Neural progenitor cell (in vitro differentiated cells): ENCODE data around the gene LRP2. TPM values are rescaled to one million over a fixed set of nuclear protein-coding genes. Genes with fewer than 3 reads are reported as not detected.

Experiments used
- DNase-seq: peaks from one replicate; pipeline ENCODE4 v3.0.0-alpha.2; 2016; ENCODE audit warnings: low spot score
- H2AFZ ChIP-seq: fragments of 200-600 bp; sonication (generic); replicated peaks from 2 replicates; pipeline ENCODE4 v1.6.1; 2016; ENCODE audit warnings: antibody characterized with exemption
- H3F3A ChIP-seq: fragments of 200-600 bp; sonication (generic); 2 replicates; pipeline ENCODE4 v1.6.1; 2016; ENCODE audit warnings: antibody characterized with exemption, low read depth
- H3K27ac ChIP-seq: fragments of 200-600 bp; sonication (generic); 2 replicates; pipeline ENCODE4 v1.5.1; 2016; ENCODE audit warnings: mild to moderate bottlenecking
- H3K27me3 ChIP-seq: fragments of 200-600 bp; sonication (generic); 2 replicates; pipeline ENCODE4 v1.6.1; 2016; ENCODE audit warnings: mild to moderate bottlenecking, moderate library complexity
- H3K36me3 ChIP-seq: fragments of 200-600 bp; sonication (generic); 2 replicates; pipeline ENCODE4 v1.5.1; 2016
- H3K4me1 ChIP-seq: fragments of 200-600 bp; sonication (generic); 2 replicates; pipeline ENCODE4 v1.6.1; 2016; ENCODE audit warnings: mixed run types
- H3K4me2 ChIP-seq: fragments of 200-600 bp; sonication (generic); 2 replicates; pipeline ENCODE4 v1.6.1; 2016
- H3K4me3 ChIP-seq: fragments of 200-600 bp; sonication (generic); 2 replicates; pipeline ENCODE4 v1.5.1; 2016
- H3K79me2 ChIP-seq: fragments of 200-600 bp; sonication (generic); 2 replicates; pipeline ENCODE4 v1.6.1; 2016; ENCODE audit warnings: low read depth
- H3K9ac ChIP-seq: fragments of 200-600 bp; sonication (generic); 2 replicates; pipeline ENCODE4 v1.6.1; 2016
- H3K9me3 ChIP-seq: fragments of 200-600 bp; sonication (generic); 2 replicates; pipeline ENCODE4 v1.5.1; 2016; ENCODE audit warnings: low read depth
- H4K20me1 ChIP-seq: fragments of 200-600 bp; sonication (generic); 2 replicates; pipeline ENCODE4 v1.6.1; 2016; ENCODE audit warnings: low read depth
- H3K27ac Mint-ChIP-seq: 3 replicates; pipeline ENCODE4 v1.8.0; 2021; ENCODE audit warnings: mixed read lengths
- H3K27me3 Mint-ChIP-seq: 2 replicates; pipeline ENCODE4 v1.8.0; 2022; ENCODE audit warnings: low read depth, mild to moderate bottlenecking, inconsistent platforms, moderate library complexity, mixed read lengths; ENCODE audit not compliant: insufficient read depth
- H3K36me3 Mint-ChIP-seq: 3 replicates; pipeline ENCODE4 v1.8.0; 2021; ENCODE audit warnings: mixed read lengths
- H3K4me1 Mint-ChIP-seq: 3 replicates; pipeline ENCODE4 v1.8.0; 2021; ENCODE audit warnings: mixed read lengths
- H3K4me3 Mint-ChIP-seq: 3 replicates; pipeline ENCODE4 v1.8.0; 2021; ENCODE audit warnings: mild to moderate bottlenecking, moderate library complexity, mixed read lengths
- H3K9me3 Mint-ChIP-seq: 3 replicates; pipeline ENCODE4 v1.8.0; 2020; ENCODE audit warnings: mixed read lengths
- EZH2 ChIP-seq: fragments of 200-600 bp; sonication (generic); IDR thresholded peaks from 2 replicates; pipeline ENCODE4 v1.6.1; 2017; ENCODE audit warnings: antibody characterized with exemption, mild to moderate bottlenecking, moderate library complexity
- EZH2phosphoT487 ChIP-seq: fragments of 200-600 bp; sonication (generic); IDR thresholded peaks from 2 replicates; pipeline ENCODE4 v1.6.1; 2017; ENCODE audit warnings: antibody characterized with exemption
- total RNA-seq: library from RNA; depleted of rRNA; stranded (reverse); fragments of >200 nt; gene quantifications from 2 replicates; pipeline ENCODE4 v1.2.3, GENCODE V29; 2015; ENCODE audit warnings: low replicate concordance
- TF ChIP-seq, protein P1 (sequence below): fragments of 200-600 bp; sonication (generic); IDR thresholded peaks from 2 replicates; pipeline ENCODE4 v1.5.1; 2017; ENCODE audit warnings: antibody characterized with exemption, mild to moderate bottlenecking

Gene LRP2
- total RNA-seq, 1 donor from 2014 or later, result 143 TPM

DNA sequence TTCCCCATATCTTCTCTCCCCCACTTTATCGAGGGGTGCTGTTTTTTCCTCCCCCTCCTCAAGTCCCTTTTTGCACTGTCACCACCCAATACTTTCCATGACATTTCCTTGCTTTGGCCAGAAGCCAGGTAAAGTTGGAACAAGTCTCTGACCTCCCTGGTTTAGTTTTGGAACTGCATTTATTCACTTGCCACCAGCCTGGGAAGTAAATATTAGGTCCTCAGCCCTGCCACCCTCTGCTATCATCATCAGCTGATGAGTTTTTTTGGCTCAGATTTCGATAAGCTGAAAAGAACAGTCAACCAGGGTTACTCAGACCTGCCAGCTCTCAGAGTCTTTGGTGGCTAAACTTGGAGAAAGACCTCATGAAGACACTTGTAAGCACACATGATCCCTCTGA, 246.0 kb downstream of the LRP2 start:
- Histone ChIP-seq H3K27ac (no peak overlapping the region), H3K4me2 (no peak overlapping the region), H2AFZ (no peak overlapping the region), H4K20me1 (no peaks in the 10 kb centered on the region), H3K9ac (no peak overlapping the region), H3K27me3 (no peaks in the 10 kb centered on the region), H3K79me2 (no peaks in the 10 kb centered on the region), H3K4me3 (no peak overlapping the region), H3F3A (no peaks in the 10 kb centered on the region), H3K9me3 (no peaks in the 10 kb centered on the region), H3K4me1 (peaks cover 6% of the 10 kb centered on the region), H3K36me3 (no peaks in the 10 kb centered on the region)
- TF ChIP-seq EZH2 (no peak), EZH2phosphoT487 (no peak)
- TF ChIP-seq, protein P1, sequence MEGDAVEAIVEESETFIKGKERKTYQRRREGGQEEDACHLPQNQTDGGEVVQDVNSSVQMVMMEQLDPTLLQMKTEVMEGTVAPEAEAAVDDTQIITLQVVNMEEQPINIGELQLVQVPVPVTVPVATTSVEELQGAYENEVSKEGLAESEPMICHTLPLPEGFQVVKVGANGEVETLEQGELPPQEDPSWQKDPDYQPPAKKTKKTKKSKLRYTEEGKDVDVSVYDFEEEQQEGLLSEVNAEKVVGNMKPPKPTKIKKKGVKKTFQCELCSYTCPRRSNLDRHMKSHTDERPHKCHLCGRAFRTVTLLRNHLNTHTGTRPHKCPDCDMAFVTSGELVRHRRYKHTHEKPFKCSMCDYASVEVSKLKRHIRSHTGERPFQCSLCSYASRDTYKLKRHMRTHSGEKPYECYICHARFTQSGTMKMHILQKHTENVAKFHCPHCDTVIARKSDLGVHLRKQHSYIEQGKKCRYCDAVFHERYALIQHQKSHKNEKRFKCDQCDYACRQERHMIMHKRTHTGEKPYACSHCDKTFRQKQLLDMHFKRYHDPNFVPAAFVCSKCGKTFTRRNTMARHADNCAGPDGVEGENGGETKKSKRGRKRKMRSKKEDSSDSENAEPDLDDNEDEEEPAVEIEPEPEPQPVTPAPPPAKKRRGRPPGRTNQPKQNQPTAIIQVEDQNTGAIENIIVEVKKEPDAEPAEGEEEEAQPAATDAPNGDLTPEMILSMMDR, result no peak
- peaks cover 2% of the 10 kb centered on the region for H3K4me1 Mint-ChIP-seq
- H3K27ac Mint-ChIP-seq, result no peak overlapping the region
- no peak for DNase-seq
- H3K27me3 Mint-ChIP-seq, result no peaks in the 10 kb centered on the region
- no peaks in the 10 kb centered on the region for H3K9me3 Mint-ChIP-seq
- H3K4me3 Mint-ChIP-seq, result no peak overlapping the region
- H3K36me3 Mint-ChIP-seq, result no peaks in the 10 kb centered on the region

GRCh38 chr2:169114056-169114455, 248.3 kb downstream of the LRP2 start:
- Mint-ChIP-seq H3K4me3 (no peak overlapping the region), H3K27me3 (peaks cover 3% of the 10 kb centered on the region), H3K27ac (no peak overlapping the region), H3K4me1 (peaks cover 13% of the 10 kb centered on the region), H3K36me3 (no peaks in the 10 kb centered on the region), H3K9me3 (no peaks in the 10 kb centered on the region)
- Histone ChIP-seq H3K4me2 (no peak overlapping the region), H3K4me1 (peaks cover 18% of the 10 kb centered on the region), H3K9me3 (no peaks in the 10 kb centered on the region), H3K27me3 (peaks cover 6% of the 10 kb centered on the region), H3K79me2 (no peaks in the 10 kb centered on the region), H3K9ac (no peak overlapping the region), H4K20me1 (no peaks in the 10 kb centered on the region), H3K27ac (no peak overlapping the region), H2AFZ (no peak overlapping the region), H3K4me3 (no peak overlapping the region), H3K36me3 (no peaks in the 10 kb centered on the region), H3F3A (no peaks in the 10 kb centered on the region)
- TF ChIP-seq EZH2phosphoT487 (no peak), EZH2 (no peak)
- TF ChIP-seq, protein P1, result no peak
- DNase-seq, result no peak

- H3K9me3 ChIP-seq, result no peaks in the 10 kb centered on the region
- no peak overlapping the region for H3K4me3 ChIP-seq
- H3K27me3 ChIP-seq, result peaks cover 8% of the 10 kb centered on the region
- H3K27ac ChIP-seq, result no peak overlapping the region
- Mint-ChIP-seq H3K27me3 (peaks cover 5% of the 10 kb centered on the region), H3K4me3 (no peak overlapping the region), H3K4me1 (peaks cover 11% of the 10 kb centered on the region), H3K9me3 (no peaks in the 10 kb centered on the region), H3K36me3 (no peaks in the 10 kb centered on the region), H3K27ac (no peak overlapping the region)
- peaks cover 12% of the 10 kb centered on the region for H3K4me1 ChIP-seq
- TF ChIP-seq EZH2phosphoT487 (no peak), EZH2 (no peak)
- TF ChIP-seq, protein P1, result no peak
- no peak overlapping the region for H2AFZ ChIP-seq
- no peak for DNase-seq
- no peaks in the 10 kb centered on the region for H3K79me2 ChIP-seq
- no peaks in the 10 kb centered on the region for H3F3A ChIP-seq
- no peaks in the 10 kb centered on the region for H3K36me3 ChIP-seq
- H3K9ac ChIP-seq, result no peak overlapping the region
- H3K4me2 ChIP-seq, result no peak overlapping the region
- H4K20me1 ChIP-seq, result no peaks in the 10 kb centered on the region
Observed at GRCh38 chr2:169112841-169113240, 249.5 kb downstream of the LRP2 start.

GRCh38 chr2:169110916-169111315, 251.4 kb downstream of the LRP2 start:
- H3K27me3 ChIP-seq, result peaks cover 8% of the 10 kb centered on the region
- Mint-ChIP-seq H3K4me1 (peaks cover 11% of the 10 kb centered on the region), H3K9me3 (no peaks in the 10 kb centered on the region), H3K27ac (no peak overlapping the region), H3K4me3 (no peak overlapping the region), H3K27me3 (peaks cover 5% of the 10 kb centered on the region), H3K36me3 (no peaks in the 10 kb centered on the region)
- no peaks in the 10 kb centered on the region for H4K20me1 ChIP-seq
- peak; percentile 56 for DNase-seq
- H2AFZ ChIP-seq, result peak overlapping the region; percentile 91
- H3K36me3 ChIP-seq, result no peaks in the 10 kb centered on the region
- no peak for TF ChIP-seq EZH2phosphoT487
- TF ChIP-seq EZH2, result no peak
- TF ChIP-seq, protein P1, result no peak
- H3K27ac ChIP-seq, result no peak overlapping the region
- H3K79me2 ChIP-seq, result no peaks in the 10 kb centered on the region
- H3K4me3 ChIP-seq, result no peak overlapping the region
- H3F3A ChIP-seq, result no peaks in the 10 kb centered on the region
- no peaks in the 10 kb centered on the region for H3K9me3 ChIP-seq
- H3K4me2 ChIP-seq, result peak overlapping the region; percentile 27
- peaks cover 12% of the 10 kb centered on the region for H3K4me1 ChIP-seq
- H3K9ac ChIP-seq, result no peak overlapping the region
